CD14-positive monocyte (primary cell): ENCODE results near the gene TMEM14B. TPM values are rescaled to one million over a fixed set of nuclear protein-coding genes. Genes with fewer than 3 reads are reported as not detected.
A peak's percentile ranks its signal among the peaks of the same experiment; 100 is the strongest.

ENCODE experiments used
- DNase-seq, 3 donors: peaks; one replicate each; pipeline ENCODE4 v3.0.0-alpha.2; 2011 to 2022
- H2AFZ ChIP-seq: 2 replicates; pipeline ENCODE4 v1.6.0; 2012; ENCODE audit warnings: mild to moderate bottlenecking, low read depth, low read length, inconsistent platforms; ENCODE audit not compliant: insufficient read depth, poor library complexity, severe bottlenecking
- H3K27ac ChIP-seq, 2 donors: 1 replicate in 1 of 2; 2 replicates in 1 of 2; pipeline ENCODE4 v1.5.1; 2012 to 2013; ENCODE audit warnings: low read length in 2 of 2, control low read depth in 1 of 2, inconsistent platforms in 1 of 2, low read depth in 1 of 2, mild to moderate bottlenecking in 1 of 2
- H3K27me3 ChIP-seq, 2 donors: one replicate each; pipeline versions ENCODE4 v1.6.0 to v1.6.1; 2011 to 2013; ENCODE audit warnings: low read length in 2 of 2; ENCODE audit not compliant: control insufficient read depth in 2 of 2, insufficient read depth in 2 of 2
- H3K36me3 ChIP-seq, 2 donors: replicated peaks in 1 of 2; 1 replicate in 1 of 2; 2 replicates in 1 of 2; pipeline versions ENCODE4 v1.5.1 to v1.6.1; 2012 to 2013; ENCODE audit warnings: low read length in 2 of 2, control low read depth in 1 of 2, inconsistent platforms in 1 of 2, mild to moderate bottlenecking in 1 of 2; ENCODE audit not compliant: insufficient read depth in 2 of 2, control insufficient read depth in 1 of 2
- H3K4me1 ChIP-seq, 2 donors: 1 replicate in 1 of 2; 2 replicates in 1 of 2; pipeline versions ENCODE4 v1.5.1 to v1.6.1; 2012 to 2013; ENCODE audit warnings: low read length in 2 of 2, control low read depth in 1 of 2, inconsistent platforms in 1 of 2, mild to moderate bottlenecking in 1 of 2, moderate library complexity in 1 of 2; ENCODE audit not compliant: insufficient read depth in 2 of 2, control insufficient read depth in 1 of 2
- H3K4me2 ChIP-seq: replicated peaks from 2 replicates; pipeline ENCODE3; 2012; ENCODE audit warnings: low read length, moderate library complexity, mild to moderate bottlenecking; ENCODE audit not compliant: poor library complexity, severe bottlenecking; ENCODE audit errors: extremely low read depth
- H3K4me3 ChIP-seq, 3 experiments: fragments of 200-600 bp in 1 of 3; sonication (generic) in 1 of 3; replicated peaks in 1 of 3; 1 replicate in 2 of 3; 2 replicates in 1 of 3; pipeline ENCODE4 v1.5.1; 2011 to 2013; ENCODE audit warnings: low read length in 3 of 3, mild to moderate bottlenecking in 3 of 3, control low read depth in 2 of 3, low read depth in 2 of 3, inconsistent platforms in 1 of 3, moderate library complexity in 1 of 3
- H3K79me2 ChIP-seq: 2 replicates; pipeline ENCODE4 v1.6.0; 2012; ENCODE audit warnings: mild to moderate bottlenecking, control low read depth, inconsistent platforms, low read length, moderate library complexity; ENCODE audit not compliant: insufficient read depth
- H3K9ac ChIP-seq: 2 replicates; pipeline ENCODE4 v1.6.0; 2017; ENCODE audit warnings: low read length, mild to moderate bottlenecking; ENCODE audit not compliant: insufficient read depth, poor library complexity, severe bottlenecking
- H3K9me3 ChIP-seq, 2 donors: replicated peaks in 1 of 2; 1 replicate in 1 of 2; 2 replicates in 1 of 2; pipeline versions ENCODE4 v1.5.1 to v1.6.1; 2012 to 2013; ENCODE audit warnings: low read length in 2 of 2, control low read depth in 1 of 2; ENCODE audit not compliant: control insufficient read depth in 1 of 2, insufficient read depth in 1 of 2
- H4K20me1 ChIP-seq: 2 replicates; pipeline ENCODE4 v1.6.0; 2012; ENCODE audit warnings: mild to moderate bottlenecking, low read length, control low read depth, moderate library complexity; ENCODE audit not compliant: insufficient read depth
- H3K27ac Mint-ChIP-seq, 7 donors: one replicate each; pipeline ENCODE4 v1.8.0; 2020; ENCODE audit warnings: mild to moderate bottlenecking in 7 of 7, mixed read lengths in 7 of 7, moderate library complexity in 6 of 7, inconsistent platforms in 2 of 7
- H3K27me3 Mint-ChIP-seq, 3 donors: one replicate each; pipeline ENCODE4 v1.8.0; 2021 to 2022; ENCODE audit warnings: low read depth in 3 of 3, mild to moderate bottlenecking in 3 of 3, mixed read lengths in 3 of 3, moderate library complexity in 3 of 3, inconsistent platforms in 1 of 3
- H3K36me3 Mint-ChIP-seq, 2 donors: one replicate each; pipeline ENCODE4 v1.8.0; 2020; ENCODE audit warnings: mixed read lengths in 2 of 2, inconsistent platforms in 1 of 2, mild to moderate bottlenecking in 1 of 2
- H3K4me1 Mint-ChIP-seq: one replicate; pipeline ENCODE4 v1.8.0; 2020; ENCODE audit warnings: mild to moderate bottlenecking, mixed read lengths
- H3K4me3 Mint-ChIP-seq, 2 donors: one replicate each; pipeline ENCODE4 v1.8.0; 2020; ENCODE audit warnings: mild to moderate bottlenecking in 2 of 2, mixed read lengths in 2 of 2, moderate library complexity in 1 of 2
- H3K9me3 Mint-ChIP-seq, 7 donors: one replicate each; pipeline ENCODE4 v1.8.0; 2020 to 2022; ENCODE audit warnings: mixed read lengths in 7 of 7, mild to moderate bottlenecking in 6 of 7, moderate library complexity in 6 of 7, inconsistent platforms in 2 of 7
- CTCF ChIP-seq: fragments of 200-600 bp; IDR thresholded peaks from one replicate; pipeline ENCODE4 v1.8.0; 2022; ENCODE audit warnings: antibody characterized with exemption, mild to moderate bottlenecking
- WGBS: methylation state at CpG from one replicate; pipeline ENCODE4 v1.1.5; 2013; ENCODE audit warnings: missing lambda C conversion rate; ENCODE audit not compliant: insufficient coverage; 5-methylcytosine and 5-hydroxymethylcytosine counted together
- intact Hi-C, 2 donors: fragments of 100-400 bp; cut with micrococcal nuclease; formaldehyde crosslinking; loops; one replicate each; pipeline versions ENCODE4 v1.15.0 to v1.15.1; 2023
- polyA plus RNA-seq, 3 donors: library from polyadenylated mRNA; depleted of rRNA in 1 of 3; unstranded in 2 of 3; stranded (reverse) in 1 of 3; fragments of 300-500 nt in 2 of 3; fragments of >200 nt in 1 of 3; fragmentation: Illumina TruSeq in 2 of 3; gene quantifications; 1 replicate in 2 of 3; 2 replicates in 1 of 3; pipeline ENCODE4 v1.2.3, GENCODE V29; 2012 to 2021

TMEM14B gene
- polyA plus RNA-seq, 3 donors = 38.8 to 185 (median 141) TPM

DNA sequence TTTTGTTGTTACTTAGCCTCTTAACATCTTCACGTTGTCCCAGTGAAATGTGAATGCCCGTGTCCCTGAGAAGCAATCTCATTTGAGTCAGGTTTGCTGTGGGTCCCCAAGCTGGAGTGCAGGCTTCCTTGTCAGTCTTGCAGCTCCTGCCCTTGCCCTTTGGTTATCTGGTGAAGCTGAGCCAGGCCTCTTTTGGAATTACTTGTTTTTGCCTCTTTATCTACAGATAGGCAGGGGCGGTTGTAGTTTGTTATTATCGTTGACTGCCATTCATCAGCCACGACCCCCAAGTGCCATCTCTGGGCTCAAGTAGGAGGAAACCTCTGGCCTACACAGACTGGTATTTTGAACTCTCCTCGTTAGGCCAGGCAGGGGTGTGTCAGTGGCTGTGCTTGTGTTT, 22.6 kb upstream of the TMEM14B start:
- Mint-ChIP-seq H3K4me3 (no peak overlapping the region), H3K27me3 (peaks cover 0 to 2% (median 0%) of the 10 kb centered on the region in 3 donors), H3K4me1 (peaks cover 50% of the 10 kb centered on the region), H3K9me3 (peaks cover 0 to 4% (median 0%) of the 10 kb centered on the region in 7 donors), H3K27ac (peak overlapping the region in 1 of 7 donors; percentile 20), H3K36me3 (peaks cover 28 to 41% of the 10 kb centered on the region in 2 donors)
- no peak overlapping the region for H3K9ac ChIP-seq
- peaks cover 25 to 37% of the 10 kb centered on the region in 2 donors for H3K4me1 ChIP-seq
- H3K27ac ChIP-seq = no peak overlapping the region
- 100% methylated on average over 5 of the region's 6 CpGs for WGBS
- H3K27me3 ChIP-seq = no peaks in the 10 kb centered on the region
- intact Hi-C loops = no loop called here
- no peaks in the 10 kb centered on the region for H3K9me3 ChIP-seq
- peaks cover 15% of the 10 kb centered on the region for H3K79me2 ChIP-seq
- DNase-seq = no peak
- H2AFZ ChIP-seq = no peak overlapping the region
- no peak overlapping the region for H3K4me2 ChIP-seq
- no peaks in the 10 kb centered on the region for H4K20me1 ChIP-seq
- peaks cover 9 to 19% of the 10 kb centered on the region in 2 donors for H3K36me3 ChIP-seq
- no peak for TF ChIP-seq CTCF
- H3K4me3 ChIP-seq = no peak overlapping the region

GRCh38 chr6:10725716-10726115, 21.9 kb upstream of the TMEM14B start:
- H3K27me3 Mint-ChIP-seq = peaks cover 0 to 2% (median 0%) of the 10 kb centered on the region in 3 donors
- H3K4me3 Mint-ChIP-seq = no peak overlapping the region
- Histone ChIP-seq H4K20me1 (no peaks in the 10 kb centered on the region), H3K27me3 (no peaks in the 10 kb centered on the region), H3K9ac (no peak overlapping the region), H3K4me1 (peaks cover 28 to 36% of the 10 kb centered on the region in 2 donors), H3K4me3 (no peak overlapping the region), H3K27ac (no peak overlapping the region), H3K4me2 (no peak overlapping the region), H2AFZ (no peak overlapping the region), H3K79me2 (peaks cover 14% of the 10 kb centered on the region), H3K9me3 (no peaks in the 10 kb centered on the region), H3K36me3 (peaks cover 13 to 26% of the 10 kb centered on the region in 2 donors)
- H3K27ac Mint-ChIP-seq = peak overlapping the region in 2 of 7 donors; percentile 27 to 50
- 98% methylated on average over 5 of the region's 9 CpGs for WGBS
- intact Hi-C loops = no loop called here
- peaks cover 54% of the 10 kb centered on the region for H3K4me1 Mint-ChIP-seq
- DNase-seq = no peak
- TF ChIP-seq CTCF = no peak
- H3K36me3 Mint-ChIP-seq = peaks cover 33 to 48% of the 10 kb centered on the region in 2 donors
- peaks cover 0 to 4% (median 0%) of the 10 kb centered on the region in 7 donors for H3K9me3 Mint-ChIP-seq
